SK-N-SH treated with all-trans-retinoic acid at 6 μM for 48 hours (cell line): Measurements from ENCODE around the gene ST3GAL5.

Source experiments
- ARNTL ChIP-seq: fragments of 450-650 bp; formaldehyde crosslinking; IDR thresholded peaks from 2 replicates; pipeline ENCODE4 v1.5.0; 2020; ENCODE audit warnings: low read depth, mild to moderate bottlenecking, moderate library complexity, borderline replicate concordance
- CREB5 ChIP-seq: fragments of 250-450 bp; sonication (Bioruptor Pico); IDR thresholded peaks from 2 replicates; pipeline ENCODE4 v1.5.1; 2020; ENCODE audit warnings: low read depth, mild to moderate bottlenecking, moderate library complexity
- CSRNP3 ChIP-seq: fragments of 250-450 bp; sonication (Bioruptor Pico); IDR thresholded peaks from 2 replicates; pipeline ENCODE4 v1.5.1; 2021; ENCODE audit warnings: mild to moderate bottlenecking, moderate library complexity
- PATZ1 ChIP-seq: fragments of 250-450 bp; sonication (Bioruptor Pico); IDR thresholded peaks from 2 replicates; pipeline ENCODE4 v1.8.0; 2020; ENCODE audit warnings: mild to moderate bottlenecking, moderate library complexity, borderline replicate concordance
- POU6F1 ChIP-seq: fragments of 250-450 bp; sonication (Bioruptor Pico); IDR thresholded peaks from 2 replicates; pipeline ENCODE4 v1.8.0; 2021; ENCODE audit warnings: low read depth, mild to moderate bottlenecking, moderate library complexity, borderline replicate concordance
- PPARA ChIP-seq: fragments of 250-450 bp; sonication (Bioruptor Pico); IDR thresholded peaks from 2 replicates; pipeline ENCODE4 v1.5.0; 2020; ENCODE audit warnings: mild to moderate bottlenecking, borderline replicate concordance
- TCF4 ChIP-seq: fragments of 250-450 bp; sonication (Bioruptor Pico); IDR thresholded peaks from 2 replicates; pipeline ENCODE4 v1.8.0; 2021; ENCODE audit warnings: mild to moderate bottlenecking, moderate library complexity, borderline replicate concordance
- TOX ChIP-seq: fragments of 250-450 bp; sonication (Bioruptor Pico); IDR thresholded peaks from 2 replicates; pipeline ENCODE4 v1.8.0; 2021; ENCODE audit warnings: mild to moderate bottlenecking, moderate library complexity, borderline replicate concordance
- ZFP3 ChIP-seq: fragments of 250-450 bp; sonication (Bioruptor Pico); IDR thresholded peaks from 2 replicates; pipeline ENCODE4 v1.5.0; 2020; ENCODE audit warnings: mild to moderate bottlenecking, moderate library complexity
- ZNF70 ChIP-seq: fragments of 450-650 bp; formaldehyde crosslinking; IDR thresholded peaks from 2 replicates; pipeline ENCODE4 v1.5.0; 2020; ENCODE audit warnings: mild to moderate bottlenecking, moderate library complexity
- ZNF8 ChIP-seq: fragments of 450-650 bp; formaldehyde crosslinking; IDR thresholded peaks from 2 replicates; pipeline ENCODE4 v1.5.0; 2020; ENCODE audit warnings: mild to moderate bottlenecking, moderate library complexity

- TF ChIP-seq PPARA (CRISPR knock-in tag) = no peak
- no peak for TF ChIP-seq POU6F1 (CRISPR knock-in tag)
- TF ChIP-seq CSRNP3 (CRISPR knock-in tag) = no peak
- no peak for TF ChIP-seq PATZ1
- no peak for TF ChIP-seq ZFP3 (CRISPR knock-in tag)
- TF ChIP-seq CREB5 (CRISPR knock-in tag) = no peak
- TF ChIP-seq ARNTL (CRISPR knock-in tag) = no peak
- no peak for TF ChIP-seq TOX (CRISPR knock-in tag)
- TF ChIP-seq TCF4 (CRISPR knock-in tag) = no peak
- TF ChIP-seq ZNF8 (CRISPR knock-in tag) = no peak
- no peak for TF ChIP-seq ZNF70 (CRISPR knock-in tag)
These were observed 26.1 kb upstream of the ST3GAL5 start for GRCh38 chr2:85914922-85915321.
